Neutrophil (primary cell): Measurements from ENCODE around the gene CDH15.
"Not testable (repeated sequence)": the region's sequence is repeated elsewhere in the genome, so short reads cannot be mapped to it uniquely, and the experiment has no call there.

Experiments
- H3K27ac ChIP-seq: fragments of 200-600 bp; sonication (generic); 2 replicates; pipeline ENCODE4 v1.5.1; 2016; ENCODE audit warnings: mild to moderate bottlenecking, moderate library complexity
- H3K27me3 ChIP-seq: fragments of 200-600 bp; sonication (generic); 2 replicates; pipeline ENCODE4 v1.6.0; 2016; ENCODE audit warnings: mild to moderate bottlenecking
- H3K36me3 ChIP-seq: fragments of 200-600 bp; sonication (generic); 2 replicates; pipeline ENCODE4 v1.5.1; 2017
- H3K4me1 ChIP-seq, 2 experiments: fragments of 200-600 bp in 1 of 2; sonication (generic) in 1 of 2; 1 replicate in 1 of 2; 2 replicates in 1 of 2; pipeline versions ENCODE4 v1.5.1 to v1.6.1; 2013 to 2016; ENCODE audit warnings: low read depth in 1 of 2, low read length in 1 of 2, mild to moderate bottlenecking in 1 of 2, moderate library complexity in 1 of 2; ENCODE audit not compliant: control insufficient read depth in 1 of 2, insufficient read depth in 1 of 2
- H3K4me3 ChIP-seq, 2 experiments: fragments of 200-600 bp in 1 of 2; sonication (generic) in 1 of 2; 1 replicate in 1 of 2; 2 replicates in 1 of 2; pipeline ENCODE4 v1.5.1; 2013 to 2016; ENCODE audit warnings: low read depth in 1 of 2, low read length in 1 of 2, mild to moderate bottlenecking in 1 of 2, moderate library complexity in 1 of 2
- H3K9me3 ChIP-seq: fragments of 200-600 bp; sonication (generic); 2 replicates; pipeline ENCODE4 v1.5.1; 2016
- TF ChIP-seq, protein P1 (sequence below): fragments of 200-600 bp; sonication (generic); IDR thresholded peaks from 2 replicates; pipeline ENCODE4 v1.5.1; 2016; ENCODE audit warnings: antibody characterized with exemption

The CDH15 gene

DNA sequence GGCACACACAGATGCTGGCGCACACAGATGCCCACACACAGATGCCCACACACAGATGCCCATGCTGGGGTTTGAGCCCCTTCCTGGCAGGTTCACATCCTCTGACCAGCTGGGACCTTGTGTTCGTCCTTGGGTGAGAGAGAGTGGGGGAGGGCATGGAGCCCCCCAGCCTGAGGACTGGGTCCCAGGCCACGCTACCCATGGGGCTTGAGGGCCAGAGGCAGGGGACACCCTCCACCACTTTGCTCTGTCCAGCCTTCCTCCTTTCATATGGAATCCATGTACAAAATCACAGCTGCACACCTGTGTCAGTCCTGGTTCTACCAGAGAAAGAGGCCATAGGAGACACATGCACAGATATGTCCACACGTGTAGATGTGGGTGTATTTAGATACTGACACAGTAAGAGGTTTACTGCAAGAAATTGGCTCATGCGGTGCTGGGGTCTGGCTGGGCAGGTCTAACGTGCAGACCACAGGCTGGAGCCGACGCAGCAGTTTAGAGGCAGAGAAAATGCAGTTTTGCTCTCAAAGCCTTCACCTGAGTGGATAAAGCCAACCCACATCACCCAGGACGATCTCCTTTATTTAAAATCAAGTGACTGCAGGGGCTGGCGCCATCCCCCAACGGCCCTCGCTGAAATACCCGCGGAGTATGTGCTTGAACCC, 17.9 kb downstream of the CDH15 start:
- no peak overlapping the region for H3K27ac ChIP-seq
- H3K36me3 ChIP-seq: no peaks in the 10 kb centered on the region
- no peaks in the 10 kb centered on the region for H3K9me3 ChIP-seq
- H3K4me1 ChIP-seq: peaks cover 3 to 7% of the 10 kb centered on the region in 2 experiments
- H3K4me3 ChIP-seq: no peak overlapping the region
- H3K27me3 ChIP-seq: peaks cover 55% of the 10 kb centered on the region
- TF ChIP-seq, protein P1, sequence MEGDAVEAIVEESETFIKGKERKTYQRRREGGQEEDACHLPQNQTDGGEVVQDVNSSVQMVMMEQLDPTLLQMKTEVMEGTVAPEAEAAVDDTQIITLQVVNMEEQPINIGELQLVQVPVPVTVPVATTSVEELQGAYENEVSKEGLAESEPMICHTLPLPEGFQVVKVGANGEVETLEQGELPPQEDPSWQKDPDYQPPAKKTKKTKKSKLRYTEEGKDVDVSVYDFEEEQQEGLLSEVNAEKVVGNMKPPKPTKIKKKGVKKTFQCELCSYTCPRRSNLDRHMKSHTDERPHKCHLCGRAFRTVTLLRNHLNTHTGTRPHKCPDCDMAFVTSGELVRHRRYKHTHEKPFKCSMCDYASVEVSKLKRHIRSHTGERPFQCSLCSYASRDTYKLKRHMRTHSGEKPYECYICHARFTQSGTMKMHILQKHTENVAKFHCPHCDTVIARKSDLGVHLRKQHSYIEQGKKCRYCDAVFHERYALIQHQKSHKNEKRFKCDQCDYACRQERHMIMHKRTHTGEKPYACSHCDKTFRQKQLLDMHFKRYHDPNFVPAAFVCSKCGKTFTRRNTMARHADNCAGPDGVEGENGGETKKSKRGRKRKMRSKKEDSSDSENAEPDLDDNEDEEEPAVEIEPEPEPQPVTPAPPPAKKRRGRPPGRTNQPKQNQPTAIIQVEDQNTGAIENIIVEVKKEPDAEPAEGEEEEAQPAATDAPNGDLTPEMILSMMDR: no peak

GRCh38 chr16:89190150-89190958, 18.8 kb downstream of the CDH15 start:
- Histone ChIP-seq H3K27me3 (peaks cover 57% of the 10 kb centered on the region), H3K4me1 (peaks cover 3 to 7% of the 10 kb centered on the region in 2 experiments), H3K36me3 (no peaks in the 10 kb centered on the region), H3K4me3 (no peak overlapping the region), H3K9me3 (no peaks in the 10 kb centered on the region), H3K27ac (no peak overlapping the region)
- TF ChIP-seq, protein P1: no peak

DNA sequence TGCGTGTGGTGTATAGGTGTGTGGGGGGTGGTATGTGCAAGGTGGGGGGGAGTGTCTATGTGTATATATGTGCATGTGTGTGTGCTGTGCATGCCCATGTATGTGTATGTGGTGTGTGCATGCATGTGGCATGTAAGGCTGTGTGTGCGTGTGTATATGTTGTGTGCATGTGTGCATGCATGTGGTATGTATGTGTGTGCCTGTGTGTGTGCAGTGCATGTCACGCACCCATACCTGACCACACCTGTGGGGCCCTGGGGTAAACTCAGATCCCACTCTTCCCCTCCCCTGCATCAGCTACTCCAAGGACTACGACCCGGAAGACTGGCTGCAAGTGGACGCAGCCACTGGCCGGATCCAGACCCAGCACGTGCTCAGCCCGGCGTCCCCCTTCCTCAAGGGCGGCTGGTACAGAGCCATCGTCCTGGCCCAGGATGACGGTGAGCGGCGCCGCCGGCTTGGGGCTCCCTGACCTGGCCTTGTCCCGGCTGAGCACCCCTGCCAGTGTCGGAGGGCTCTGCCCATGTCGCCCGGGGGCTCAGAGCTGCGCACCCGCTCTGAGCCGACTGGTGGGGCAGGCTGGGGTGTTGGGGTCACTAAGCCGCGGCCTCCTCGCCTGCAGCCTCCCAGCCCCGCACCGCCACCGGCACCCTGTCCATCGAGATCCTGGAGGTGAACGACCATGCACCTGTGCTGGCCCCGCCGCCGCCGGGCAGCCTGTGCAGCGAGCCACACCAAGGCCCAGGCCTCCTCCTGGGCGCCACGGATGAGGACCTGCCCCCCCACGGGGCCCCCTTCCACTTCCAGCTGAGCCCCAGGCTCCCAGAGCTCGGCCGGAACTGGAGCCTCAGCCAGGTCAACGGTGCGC, 19.7 kb downstream of the CDH15 start:
- no peak overlapping the region for H3K27ac ChIP-seq
- H3K9me3 ChIP-seq: no peaks in the 10 kb centered on the region
- H3K36me3 ChIP-seq: no peaks in the 10 kb centered on the region
- H3K4me1 ChIP-seq: peaks cover 3 to 7% of the 10 kb centered on the region in 2 experiments
- TF ChIP-seq, protein P1: no peak
- no peak overlapping the region for H3K4me3 ChIP-seq
- peaks cover 60% of the 10 kb centered on the region for H3K27me3 ChIP-seq

DNA sequence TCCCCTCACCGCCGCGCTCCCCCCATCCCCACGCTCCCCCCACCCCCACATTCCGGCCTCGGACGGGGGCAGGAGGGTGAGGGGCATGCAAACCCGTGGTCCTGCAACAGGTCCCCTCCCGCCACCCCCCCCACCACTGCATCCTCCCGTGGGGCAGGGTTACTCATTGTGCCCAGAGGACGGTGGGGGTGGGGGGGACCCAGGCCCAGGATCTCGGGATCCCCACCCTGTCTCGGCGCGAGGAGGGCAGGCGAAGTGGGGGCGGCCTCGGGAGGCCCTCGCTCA, 20.3 kb downstream of the CDH15 start:
- H3K4me1 ChIP-seq: peaks cover 3 to 7% of the 10 kb centered on the region in 2 experiments
- H3K36me3 ChIP-seq: no peaks in the 10 kb centered on the region
- no peaks in the 10 kb centered on the region for H3K9me3 ChIP-seq
- H3K27me3 ChIP-seq: peaks cover 60% of the 10 kb centered on the region
- TF ChIP-seq, protein P1: no peak
- peak overlapping the region in 1 of 2 experiments; percentile 17 for H3K4me3 ChIP-seq
- peak overlapping the region; percentile 8 for H3K27ac ChIP-seq

GRCh38 chr16:89192186-89192955, 20.8 kb downstream of the CDH15 start:
- not testable (repeated sequence) for H3K9me3 ChIP-seq, H3K4me1 ChIP-seq, H3K36me3 ChIP-seq
- peaks cover 60% of the 10 kb centered on the region for H3K27me3 ChIP-seq
- H3K27ac ChIP-seq: peak overlapping the region; percentile 8
- peak overlapping the region in 1 of 2 experiments; percentile 17 for H3K4me3 ChIP-seq
